ENCODE measurements around the gene PCSK6. TPM values are rescaled to one million over a fixed set of nuclear protein-coding genes. Genes with fewer than 3 reads are reported as not detected.

PCSK6 gene
- total and polyA plus RNA-seq, 2 of the 8 experiments (the other 6 are each of a cell fraction or from before 2014, with no cell fraction given) = 1.9 to 4.0 TPM

DNA sequence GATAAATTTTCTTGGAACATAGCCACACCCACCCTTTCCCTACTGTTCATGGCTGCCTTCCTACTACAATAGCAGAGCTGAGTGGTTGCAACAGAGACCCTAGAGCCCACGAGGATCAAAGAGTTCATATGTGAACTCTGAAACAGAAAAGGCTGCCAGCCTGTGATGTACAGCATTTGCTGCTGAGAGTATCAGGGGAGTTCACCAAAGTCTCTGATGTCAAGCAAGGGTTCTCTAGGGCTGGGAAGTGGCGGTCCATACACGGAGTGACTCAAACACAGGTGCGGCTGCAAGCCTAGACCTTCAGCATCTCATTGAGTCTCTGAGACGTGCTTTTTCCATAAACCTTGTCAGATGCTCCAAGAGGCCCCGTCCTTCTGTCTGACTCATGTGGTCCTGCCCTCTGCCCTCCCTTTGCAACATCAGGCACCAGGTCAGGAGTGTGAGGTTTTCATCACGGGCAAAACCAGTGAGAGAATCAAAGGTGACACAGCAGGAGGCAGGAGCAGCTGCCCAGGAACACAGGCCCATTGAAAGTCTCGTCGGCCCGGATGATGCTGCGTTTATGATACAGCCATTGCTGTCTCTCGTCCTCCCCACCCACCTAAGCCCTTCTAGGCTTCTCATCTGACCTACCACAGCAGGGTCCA, 42.9 kb downstream of the PCSK6 start (continued):
- TF ChIP-seq EZH2 (IDR thresholded peaks at IDR 0.05; ENCODE audit: low read depth, low read length, severe bottlenecking) (no peak), CHD2 (IDR thresholded peaks at IDR 0.05; ENCODE audit: low read length) (no peak), GABPA (IDR thresholded peaks at IDR 0.05; ENCODE audit: borderline replicate concordance, insufficient read depth, low read length) (no peak), CREB1 (IDR thresholded peaks at IDR 0.05) (no peak), SP1 (IDR thresholded peaks at IDR 0.05; ENCODE audit: low read depth, low read length) (no peak), TCF12 (IDR thresholded peaks at IDR 0.05; ENCODE audit: low read depth, low read length) (no peak), SIX5 (IDR thresholded peaks at IDR 0.05; ENCODE audit: low read depth, low read length) (no peak), SAP30 (IDR thresholded peaks at IDR 0.05; ENCODE audit: insufficient read depth, insufficient replicate concordance, low read length) (no peak), SP2 (IDR thresholded peaks at IDR 0.05; ENCODE audit: low read length) (no peak)

Data from H1 (cell line).